HepG2 (cell line): Measurements from ENCODE around the gene CCM2L.
A peak's percentile ranks its signal among the peaks of the same experiment; 100 is the strongest.

Source experiments
- BHLHE40 ChIP-seq: IDR thresholded peaks from 2 replicates; pipeline ENCODE4 v1.6.1; 2011; ENCODE audit warnings: low read length, improper control_type of control experiment
- CTCF ChIP-seq: sonication (generic); formaldehyde crosslinking; IDR thresholded peaks from 2 replicates; pipeline ENCODE4 v1.5.0; 2020; ENCODE audit warnings: mild to moderate bottlenecking, missing genetic modification reagents, moderate library complexity
- HDAC2 ChIP-seq: sonication (generic); formaldehyde crosslinking; IDR thresholded peaks from 2 replicates; pipeline ENCODE4 v1.4.0; 2020; ENCODE audit warnings: missing genetic modification reagents
- HIVEP1 ChIP-seq: sonication (generic); formaldehyde crosslinking; IDR thresholded peaks from 2 replicates; pipeline ENCODE4 v1.4.0; 2020; ENCODE audit warnings: mild to moderate bottlenecking, missing genetic modification reagents
- KDM1A ChIP-seq: IDR thresholded peaks from 2 replicates; pipeline ENCODE4 v1.6.1; 2016; ENCODE audit warnings: missing compliant biosample characterization
- NR2C2 ChIP-seq: sonication (generic); formaldehyde crosslinking; IDR thresholded peaks from 2 replicates; pipeline ENCODE4 v1.4.0; 2020; ENCODE audit warnings: missing genetic modification reagents, mild to moderate bottlenecking, moderate library complexity, borderline replicate concordance
- RXRA ChIP-seq: sonication (generic); formaldehyde crosslinking; IDR thresholded peaks from 2 replicates; pipeline ENCODE4 v1.5.1; 2020; ENCODE audit warnings: missing genetic modification reagents
- SMAD3 ChIP-seq: sonication (generic); formaldehyde crosslinking; IDR thresholded peaks from 2 replicates; pipeline ENCODE4 v1.4.0; 2020; ENCODE audit warnings: missing genetic modification reagents
- SNAPC5 ChIP-seq: sonication (generic); formaldehyde crosslinking; IDR thresholded peaks from 2 replicates; pipeline ENCODE4 v1.8.1; 2023; ENCODE audit warnings: mild to moderate bottlenecking, missing genetic modification reagents, borderline replicate concordance
- ZBTB21 ChIP-seq: sonication (generic); formaldehyde crosslinking; IDR thresholded peaks from 2 replicates; pipeline ENCODE4 v1.4.0; 2020; ENCODE audit warnings: missing genetic modification reagents
- ZFP36 ChIP-seq: fragments of 150-350 bp; IDR thresholded peaks from 2 replicates; pipeline ENCODE4 v1.6.1; 2018; ENCODE audit warnings: borderline replicate concordance, low read length, low read depth; ENCODE audit not compliant: partially characterized antibody
- ZNF274 ChIP-seq: sonication (generic); formaldehyde crosslinking; IDR thresholded peaks from 2 replicates; pipeline ENCODE4 v1.5.1; 2020; ENCODE audit warnings: mild to moderate bottlenecking, missing genetic modification reagents
- ZNF318 ChIP-seq: sonication (generic); formaldehyde crosslinking; IDR thresholded peaks from 2 replicates; pipeline ENCODE4 v1.4.0; 2020; ENCODE audit warnings: mild to moderate bottlenecking, missing genetic modification reagents

GRCh38 chr20:32028647-32029372 lies 18.6 kb downstream of the CCM2L start:
- TF ChIP-seq CTCF (CRISPR knock-in tag): peak; percentile 33; the same call in 1 of the 2 replicates
- no peak for TF ChIP-seq ZNF274 (CRISPR knock-in tag)
- TF ChIP-seq NR2C2 (CRISPR knock-in tag): no peak
- TF ChIP-seq RXRA: peak; percentile 68
- no peak for TF ChIP-seq ZFP36
- TF ChIP-seq ZNF318 (CRISPR knock-in tag): 0 out of 2 replicates have a peak, but pooled peaks have one; percentile 4
- TF ChIP-seq HIVEP1: no peak
- no peak for TF ChIP-seq SMAD3
- TF ChIP-seq ZBTB21 (CRISPR knock-in tag): no peak
- TF ChIP-seq BHLHE40: 0 out of 2 replicates have a peak, but pooled peaks have one; percentile 9
- TF ChIP-seq HDAC2: no peak; the same call in 1 of the 2 replicates
- TF ChIP-seq KDM1A (CRISPR knock-in tag): peak; percentile 17; the same call in 1 of the 2 replicates
- TF ChIP-seq SNAPC5 (CRISPR knock-in tag): no peak; the same call in 1 of the 2 replicates
